T-cell (primary cell): ENCODE results near the gene MRTFB. TPM values are rescaled to one million over a fixed set of nuclear protein-coding genes. Genes with fewer than 3 reads are reported as not detected.

Experiments used
- ATAC-seq, 4 experiments: fragments of 200-7000 bp in 3 of 4; fragments of 150-1000 bp in 1 of 4; cut with Tn5 transposase; replicated peaks in 1 of 4; 1 replicate in 3 of 4; 2 replicates in 1 of 4; pipeline ENCODE4 v1.10.0; 2021; ENCODE audit warnings: moderate library complexity in 3 of 4, mild to moderate bottlenecking in 2 of 4, moderate number of reproducible peaks in 1 of 4
- CTCF ChIA-PET, 2 donors: fragments of 300-600 bp; sonication (Branson Sonifier 250); formaldehyde crosslinking; loops; one replicate each; lab custom pipeline; 2022; ENCODE audit warnings: antibody characterized with exemption in 2 of 2; lab: Charles Lee
- POLR2A ChIA-PET, 2 donors: fragments of 300-600 bp; sonication (Branson Sonifier 250); formaldehyde crosslinking; loops; one replicate each; lab custom pipeline; 2022; ENCODE audit warnings: antibody characterized with exemption in 2 of 2; lab: Charles Lee
- DNase-seq, 35 experiments: peaks; one replicate each; pipeline versions ENCODE4 v3.0.0 to v3.0.0-alpha.2; 2013 to 2023
- H3K27ac ChIP-seq: one replicate; pipeline ENCODE4 v1.5.1; 2013; ENCODE audit warnings: low read length
- H3K27me3 ChIP-seq, 2 experiments: replicated peaks in 1 of 2; 1 replicate in 1 of 2; 2 replicates in 1 of 2; pipeline versions ENCODE4 v1.6.1 to v1.7.0; 2013; ENCODE audit warnings: low read length in 1 of 2, mixed read lengths in 1 of 2; ENCODE audit not compliant: control insufficient read depth in 2 of 2, insufficient read depth in 2 of 2; ENCODE audit errors: extremely low read depth in 1 of 2
- H3K36me3 ChIP-seq, 2 donors: 1 replicate in 1 of 2; 2 replicates in 1 of 2; pipeline versions ENCODE4 v1.6.1 to v1.7.0; 2013; ENCODE audit warnings: low read length in 1 of 2; ENCODE audit not compliant: control insufficient read depth in 2 of 2, insufficient read depth in 1 of 2; ENCODE audit errors: extremely low read depth in 1 of 2
- H3K4me1 ChIP-seq, 2 experiments: 1 replicate in 1 of 2; 2 replicates in 1 of 2; pipeline versions ENCODE4 v1.6.1 to v1.7.0; 2013; ENCODE audit warnings: low read length in 2 of 2, mixed read lengths in 1 of 2; ENCODE audit not compliant: insufficient read depth in 2 of 2, control insufficient read depth in 1 of 2; ENCODE audit errors: extremely low read depth in 1 of 2
- H3K4me3 ChIP-seq, 2 donors: 1 replicate in 1 of 2; 2 replicates in 1 of 2; pipeline versions ENCODE4 v1.5.1 to v1.7.0; 2013; ENCODE audit warnings: mild to moderate bottlenecking in 2 of 2, low read length in 1 of 2, moderate library complexity in 1 of 2; ENCODE audit not compliant: control insufficient read depth in 1 of 2; ENCODE audit errors: extremely low read depth in 1 of 2
- H3K9me3 ChIP-seq: 2 replicates; pipeline ENCODE4 v1.7.0; 2013
- H3K27ac Mint-ChIP-seq, 2 donors: one replicate each; pipeline ENCODE4 v1.8.0; 2020 to 2021; ENCODE audit warnings: mild to moderate bottlenecking in 2 of 2, mixed read lengths in 2 of 2
- H3K27me3 Mint-ChIP-seq, 2 donors: one replicate each; pipeline ENCODE4 v1.8.0; 2021 to 2022; ENCODE audit warnings: mixed read lengths in 2 of 2
- H3K36me3 Mint-ChIP-seq: one replicate; pipeline ENCODE4 v1.8.0; 2021; ENCODE audit warnings: mixed read lengths
- H3K4me1 Mint-ChIP-seq, 3 donors: one replicate each; pipeline ENCODE4 v1.8.0; 2020 to 2022; ENCODE audit warnings: mixed read lengths in 3 of 3, mild to moderate bottlenecking in 1 of 3
- H3K4me3 Mint-ChIP-seq, 3 donors: one replicate each; pipeline ENCODE4 v1.8.0; 2020 to 2022; ENCODE audit warnings: mild to moderate bottlenecking in 3 of 3, mixed read lengths in 3 of 3, moderate library complexity in 3 of 3
- H3K9me3 Mint-ChIP-seq, 3 donors: one replicate each; pipeline ENCODE4 v1.8.0; 2020 to 2022; ENCODE audit warnings: mixed read lengths in 3 of 3
- WGBS: methylation state at CpG from one replicate; pipeline ENCODE4 v1.1.5; 2013; ENCODE audit warnings: missing lambda C conversion rate; ENCODE audit not compliant: insufficient coverage; 5-methylcytosine and 5-hydroxymethylcytosine counted together
- total RNA-seq, 35 experiments: library from RNA in 6 of 35; stranded (reverse) in 6 of 35; fragments of 120-200 nt in 1 of 35; gene quantifications; one replicate each; pipeline versions ENCODE4 v1.2.1 to v1.2.4 and lab custom pipeline; 2013 to 2026

The MRTFB gene
- total RNA-seq, 5 donors from 2014 or later (not counting 1 experiment from before 2014, with no cell fraction given): 18.2 to 37.0 (median 21.0) TPM

GRCh38 chr16:14072360-14072759 is 1.2 kb downstream of the MRTFB start:
- Histone ChIP-seq H3K27me3 (peaks cover 0 to 14% of the 10 kb centered on the region in 2 experiments), H3K36me3 (peaks cover 0 to 4% of the 10 kb centered on the region in 2 donors), H3K9me3 (no peaks in the 10 kb centered on the region), H3K4me3 (no peak overlapping the region), H3K27ac (no peak overlapping the region), H3K4me1 (peaks cover 0 to 13% of the 10 kb centered on the region in 2 experiments)
- CTCF ChIA-PET: no interaction called here
- ATAC-seq (no peak), DNase-seq (no peak)
- Mint-ChIP-seq H3K36me3 (peaks cover 4% of the 10 kb centered on the region), H3K27me3 (peaks cover 3% of the 10 kb centered on the region in 2 donors), H3K27ac (peak overlapping the region in 1 of 2 donors; percentile 70), H3K4me3 (peak overlapping the region; percentile 86 to 89 (median 87)), H3K9me3 (no peaks in the 10 kb centered on the region), H3K4me1 (peaks cover 21 to 27% (median 24%) of the 10 kb centered on the region in 3 donors)
- WGBS: 91% methylated on average over 5 of the region's 6 CpGs
- POLR2A ChIA-PET: no interaction called here

GRCh38 chr16:14074544-14074943 is 3.4 kb downstream of the MRTFB start:
- peaks cover 0 to 4% of the 10 kb centered on the region in 2 donors for H3K36me3 ChIP-seq
- H3K27ac ChIP-seq: no peak overlapping the region
- ATAC-seq (no peak), DNase-seq (no peak)
- Mint-ChIP-seq H3K27ac (no peak overlapping the region), H3K4me3 (no peak overlapping the region), H3K27me3 (peaks cover 0 to under 1% of the 10 kb centered on the region in 2 donors), H3K9me3 (no peaks in the 10 kb centered on the region), H3K36me3 (peaks cover 6% of the 10 kb centered on the region), H3K4me1 (peaks cover 27 to 32% (median 27%) of the 10 kb centered on the region in 3 donors)
- ChIA-PET CTCF (no interaction called here), POLR2A (no interaction called here)
- peaks cover 0 to 7% of the 10 kb centered on the region in 2 experiments for H3K27me3 ChIP-seq
- peaks cover 0 to 13% of the 10 kb centered on the region in 2 experiments for H3K4me1 ChIP-seq
- H3K9me3 ChIP-seq: no peaks in the 10 kb centered on the region
- 40% methylated on average over 1 of the region's 1 CpG for WGBS
- H3K4me3 ChIP-seq: no peak overlapping the region

- WGBS: 100% methylated on average over 1 of the region's 2 CpGs
- Mint-ChIP-seq H3K27me3 (no peaks in the 10 kb centered on the region), H3K9me3 (no peaks in the 10 kb centered on the region), H3K4me3 (no peak overlapping the region), H3K36me3 (peaks cover 26% of the 10 kb centered on the region), H3K4me1 (peaks cover 9 to 18% (median 17%) of the 10 kb centered on the region in 3 donors), H3K27ac (no peak overlapping the region)
- H3K4me1 ChIP-seq: no peaks in the 10 kb centered on the region
- ChIA-PET POLR2A (no interaction called here), CTCF (no interaction called here)
- ATAC-seq: no peak
- no peak for DNase-seq
- no peaks in the 10 kb centered on the region for H3K27me3 ChIP-seq
- no peaks in the 10 kb centered on the region for H3K9me3 ChIP-seq
- no peak overlapping the region for H3K4me3 ChIP-seq
- H3K36me3 ChIP-seq: peaks cover 0 to 4% of the 10 kb centered on the region in 2 donors
- no peak overlapping the region for H3K27ac ChIP-seq
Observed at GRCh38 chr16:14077918-14078317, 6.8 kb downstream of the MRTFB start.

GRCh38 chr16:14086477-14086876 is 15.4 kb downstream of the MRTFB start:
- H3K9me3 ChIP-seq: no peaks in the 10 kb centered on the region
- H3K4me1 ChIP-seq: no peaks in the 10 kb centered on the region
- peaks cover 32% of the 10 kb centered on the region for H3K36me3 Mint-ChIP-seq
- ATAC-seq: no peak
- no peaks in the 10 kb centered on the region for H3K9me3 Mint-ChIP-seq
- WGBS: no CpG with 5 or more reads among the region's 1 CpG
- H3K4me3 ChIP-seq: no peak overlapping the region
- no peaks in the 10 kb centered on the region for H3K27me3 ChIP-seq
- no peak overlapping the region for H3K27ac Mint-ChIP-seq
- H3K4me3 Mint-ChIP-seq: no peak overlapping the region
- POLR2A ChIA-PET: no interaction called here
- CTCF ChIA-PET: no interaction called here
- H3K36me3 ChIP-seq: peaks cover 0 to 5% of the 10 kb centered on the region in 2 donors
- H3K4me1 Mint-ChIP-seq: peaks cover 11 to 61% (median 32%) of the 10 kb centered on the region in 3 donors
- no peak overlapping the region for H3K27ac ChIP-seq
- H3K27me3 Mint-ChIP-seq: no peaks in the 10 kb centered on the region
- DNase-seq: no peak

- ATAC-seq (no peak), DNase-seq (no peak)
- Histone ChIP-seq H3K27ac (no peak overlapping the region), H3K36me3 (peaks cover 0 to 5% of the 10 kb centered on the region in 2 donors), H3K4me1 (no peaks in the 10 kb centered on the region), H3K4me3 (no peak overlapping the region), H3K9me3 (no peaks in the 10 kb centered on the region), H3K27me3 (no peaks in the 10 kb centered on the region)
- ChIA-PET CTCF (no interaction called here), POLR2A (no interaction called here)
- no CpG with 5 or more reads among the region's 1 CpG for WGBS
- peaks cover 13 to 59% (median 34%) of the 10 kb centered on the region in 3 donors for H3K4me1 Mint-ChIP-seq
- H3K27ac Mint-ChIP-seq: no peak overlapping the region
- H3K4me3 Mint-ChIP-seq: no peak overlapping the region
- H3K9me3 Mint-ChIP-seq: no peaks in the 10 kb centered on the region
- no peaks in the 10 kb centered on the region for H3K27me3 Mint-ChIP-seq
- peaks cover 26% of the 10 kb centered on the region for H3K36me3 Mint-ChIP-seq
Observed at GRCh38 chr16:14087181-14087580, 16.1 kb downstream of the MRTFB start.

GRCh38 chr16:14087590-14088154 is 16.6 kb downstream of the MRTFB start:
- Histone ChIP-seq H3K27me3 (no peaks in the 10 kb centered on the region), H3K36me3 (peaks cover 0 to 5% of the 10 kb centered on the region in 2 donors), H3K4me3 (no peak overlapping the region), H3K27ac (no peak overlapping the region), H3K9me3 (no peaks in the 10 kb centered on the region), H3K4me1 (no peaks in the 10 kb centered on the region)
- DNase-seq: no peak
- H3K4me3 Mint-ChIP-seq: no peak overlapping the region
- no peak for ATAC-seq
- H3K27me3 Mint-ChIP-seq: no peaks in the 10 kb centered on the region
- H3K9me3 Mint-ChIP-seq: no peaks in the 10 kb centered on the region
- CTCF ChIA-PET: no interaction called here
- H3K27ac Mint-ChIP-seq: no peak overlapping the region
- POLR2A ChIA-PET: no interaction called here
- 100% methylated on average over 1 of the region's 3 CpGs for WGBS
- H3K4me1 Mint-ChIP-seq: peaks cover 18 to 64% (median 38%) of the 10 kb centered on the region in 3 donors
- H3K36me3 Mint-ChIP-seq: peaks cover 23% of the 10 kb centered on the region
